IMR-90 (cell line): ENCODE data around the gene GTF3C1.

ENCODE experiments used
- CEBPB ChIP-seq: IDR thresholded peaks from 2 replicates; pipeline ENCODE4 v1.6.1; 2012; ENCODE audit warnings: low read depth, low read length, improper control_type of control experiment
- CHD1 ChIP-seq: IDR thresholded peaks from 2 replicates; pipeline ENCODE4 v1.6.1; 2012; ENCODE audit warnings: low read depth, low read length, improper control_type of control experiment
- FOS ChIP-seq: fragments of 150-350 bp; IDR thresholded peaks from 2 replicates; pipeline ENCODE4 v1.6.1; 2016; ENCODE audit warnings: low read depth, low read length
- MAFK ChIP-seq: IDR thresholded peaks from 2 replicates; pipeline ENCODE4 v1.6.1; 2012; ENCODE audit warnings: low read depth, low read length, improper control_type of control experiment
- MAZ ChIP-seq: IDR thresholded peaks from 2 replicates; pipeline ENCODE4 v1.6.1; 2012; ENCODE audit warnings: low read depth, mild to moderate bottlenecking, low read length, improper control_type of control experiment, moderate library complexity, borderline replicate concordance
- MXI1 ChIP-seq: IDR thresholded peaks from 2 replicates; pipeline ENCODE4 v1.6.1; 2012; ENCODE audit warnings: low read depth, mild to moderate bottlenecking, low read length, moderate library complexity, borderline replicate concordance
- POLR2A ChIP-seq: IDR thresholded peaks from 2 replicates; pipeline ENCODE4 v1.6.1; 2012; ENCODE audit warnings: mild to moderate bottlenecking, low read depth, low read length
- RAD21 ChIP-seq: IDR thresholded peaks from 2 replicates; pipeline ENCODE4 v1.6.1; 2012; ENCODE audit warnings: low read length, improper control_type of control experiment
- RFX5 ChIP-seq: IDR thresholded peaks from 2 replicates; pipeline ENCODE4 v1.8.0; 2012; ENCODE audit warnings: low read depth, mild to moderate bottlenecking, low read length, moderate library complexity
- SMC3 ChIP-seq: fragments of 150-350 bp; IDR thresholded peaks from 2 replicates; pipeline ENCODE4 v1.6.1; 2016; ENCODE audit warnings: low read depth, mild to moderate bottlenecking, antibody characterized with exemption, low read length, moderate library complexity
- TF ChIP-seq, protein P1 (sequence below): conservative IDR thresholded peaks from 2 replicates; pipeline ENCODE4 v1.5.1; 2012; ENCODE audit warnings: mild to moderate bottlenecking, low read depth, low read length, improper control_type of control experiment
- TF ChIP-seq, protein P2 (sequence below): fragments of 150-350 bp; IDR thresholded peaks from 2 replicates; pipeline ENCODE4 v1.6.1; 2017; ENCODE audit warnings: mild to moderate bottlenecking, antibody characterized with exemption, low read length, low read depth

DNA sequence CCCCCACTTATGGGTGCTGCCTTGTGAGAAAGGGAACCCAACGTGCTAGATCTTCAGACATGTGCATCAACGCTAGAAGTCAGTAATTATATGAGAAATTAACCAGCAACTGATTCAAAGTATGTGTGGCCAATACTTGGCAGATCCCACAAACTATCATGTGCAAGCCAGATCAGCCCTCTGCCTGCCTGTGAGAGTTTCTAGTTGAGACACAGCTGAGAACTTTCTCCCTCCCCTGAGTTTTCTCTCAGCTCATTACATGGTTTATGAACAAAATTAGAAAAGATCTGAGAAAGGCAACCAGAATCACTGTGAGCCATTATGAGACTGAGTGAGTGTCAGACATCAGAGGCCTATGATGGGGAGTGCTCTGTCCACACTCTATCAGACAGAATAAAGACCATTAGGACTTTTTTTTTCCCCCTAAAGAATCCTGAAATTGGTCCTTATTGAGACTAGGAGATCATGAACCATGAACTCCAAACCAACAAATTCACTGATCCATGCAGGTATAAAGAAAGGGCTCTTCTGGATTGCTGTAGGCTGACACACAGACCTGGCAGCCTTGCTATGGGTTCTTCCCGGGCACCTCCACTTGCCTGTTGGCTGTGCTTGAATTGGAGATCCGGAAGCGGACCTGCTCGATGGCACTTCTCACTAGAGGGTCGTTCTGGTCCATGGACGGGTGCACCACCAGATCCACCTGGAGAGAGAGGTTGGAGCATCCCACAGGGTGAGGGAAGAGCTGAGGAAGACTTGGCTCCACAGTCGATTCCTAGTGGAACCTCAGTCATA lies 51.5 kb downstream of the GTF3C1 start:
- TF ChIP-seq, protein P1, sequence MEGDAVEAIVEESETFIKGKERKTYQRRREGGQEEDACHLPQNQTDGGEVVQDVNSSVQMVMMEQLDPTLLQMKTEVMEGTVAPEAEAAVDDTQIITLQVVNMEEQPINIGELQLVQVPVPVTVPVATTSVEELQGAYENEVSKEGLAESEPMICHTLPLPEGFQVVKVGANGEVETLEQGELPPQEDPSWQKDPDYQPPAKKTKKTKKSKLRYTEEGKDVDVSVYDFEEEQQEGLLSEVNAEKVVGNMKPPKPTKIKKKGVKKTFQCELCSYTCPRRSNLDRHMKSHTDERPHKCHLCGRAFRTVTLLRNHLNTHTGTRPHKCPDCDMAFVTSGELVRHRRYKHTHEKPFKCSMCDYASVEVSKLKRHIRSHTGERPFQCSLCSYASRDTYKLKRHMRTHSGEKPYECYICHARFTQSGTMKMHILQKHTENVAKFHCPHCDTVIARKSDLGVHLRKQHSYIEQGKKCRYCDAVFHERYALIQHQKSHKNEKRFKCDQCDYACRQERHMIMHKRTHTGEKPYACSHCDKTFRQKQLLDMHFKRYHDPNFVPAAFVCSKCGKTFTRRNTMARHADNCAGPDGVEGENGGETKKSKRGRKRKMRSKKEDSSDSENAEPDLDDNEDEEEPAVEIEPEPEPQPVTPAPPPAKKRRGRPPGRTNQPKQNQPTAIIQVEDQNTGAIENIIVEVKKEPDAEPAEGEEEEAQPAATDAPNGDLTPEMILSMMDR: no peak
- TF ChIP-seq MXI1: no peak
- TF ChIP-seq MAFK: no peak
- no peak for TF ChIP-seq RAD21
- TF ChIP-seq POLR2A: no peak
- no peak for TF ChIP-seq CEBPB
- no peak for TF ChIP-seq CHD1
- no peak for TF ChIP-seq FOS
- no peak for TF ChIP-seq RFX5
- no peak for TF ChIP-seq MAZ
- no peak for TF ChIP-seq SMC3
- TF ChIP-seq, protein P2, sequence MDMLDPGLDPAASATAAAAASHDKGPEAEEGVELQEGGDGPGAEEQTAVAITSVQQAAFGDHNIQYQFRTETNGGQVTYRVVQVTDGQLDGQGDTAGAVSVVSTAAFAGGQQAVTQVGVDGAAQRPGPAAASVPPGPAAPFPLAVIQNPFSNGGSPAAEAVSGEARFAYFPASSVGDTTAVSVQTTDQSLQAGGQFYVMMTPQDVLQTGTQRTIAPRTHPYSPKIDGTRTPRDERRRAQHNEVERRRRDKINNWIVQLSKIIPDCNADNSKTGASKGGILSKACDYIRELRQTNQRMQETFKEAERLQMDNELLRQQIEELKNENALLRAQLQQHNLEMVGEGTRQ: no peak
